Neural progenitor cell (in vitro differentiated cells): Measurements from ENCODE around the gene MYO1E.

ENCODE experiments used
- CTCF ChIP-seq: fragments of 200-600 bp; sonication (generic); IDR thresholded peaks from 2 replicates; pipeline ENCODE4 v1.5.1; 2017; ENCODE audit warnings: antibody characterized with exemption, mild to moderate bottlenecking
- EZH2 ChIP-seq: fragments of 200-600 bp; sonication (generic); IDR thresholded peaks from 2 replicates; pipeline ENCODE4 v1.6.1; 2017; ENCODE audit warnings: antibody characterized with exemption, mild to moderate bottlenecking, moderate library complexity

- TF ChIP-seq CTCF (no peak), EZH2 (no peak)
Measured at GRCh38 chr15:59153466-59153865, 219.2 kb downstream of the MYO1E start.
